ENCODE measurements around the gene NET1.
"Not testable (repeated sequence)": the region's sequence is repeated elsewhere in the genome, so short reads cannot be mapped to it uniquely, and the experiment has no call there.

DNA sequence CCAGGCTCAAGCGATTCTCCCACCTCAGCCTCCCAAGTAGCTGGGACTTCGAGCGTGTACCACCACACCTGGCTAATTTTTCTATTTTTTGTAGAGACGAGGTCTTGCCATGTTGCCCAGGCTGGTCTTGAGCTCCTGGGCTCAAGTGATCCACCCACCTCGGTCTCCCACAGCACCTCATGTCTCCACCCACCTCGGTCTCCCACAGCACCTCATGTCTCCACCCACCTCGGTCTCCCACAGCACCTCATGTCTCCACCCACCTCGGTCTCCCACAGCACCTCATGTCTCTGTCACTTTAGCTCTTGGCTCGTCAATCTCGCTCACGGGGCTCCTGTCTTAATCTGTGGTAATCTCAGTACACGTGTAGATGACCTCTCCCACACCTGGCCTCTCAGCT, 32.0 kb upstream of the NET1 start:
- TF ChIP-seq, protein P1, sequence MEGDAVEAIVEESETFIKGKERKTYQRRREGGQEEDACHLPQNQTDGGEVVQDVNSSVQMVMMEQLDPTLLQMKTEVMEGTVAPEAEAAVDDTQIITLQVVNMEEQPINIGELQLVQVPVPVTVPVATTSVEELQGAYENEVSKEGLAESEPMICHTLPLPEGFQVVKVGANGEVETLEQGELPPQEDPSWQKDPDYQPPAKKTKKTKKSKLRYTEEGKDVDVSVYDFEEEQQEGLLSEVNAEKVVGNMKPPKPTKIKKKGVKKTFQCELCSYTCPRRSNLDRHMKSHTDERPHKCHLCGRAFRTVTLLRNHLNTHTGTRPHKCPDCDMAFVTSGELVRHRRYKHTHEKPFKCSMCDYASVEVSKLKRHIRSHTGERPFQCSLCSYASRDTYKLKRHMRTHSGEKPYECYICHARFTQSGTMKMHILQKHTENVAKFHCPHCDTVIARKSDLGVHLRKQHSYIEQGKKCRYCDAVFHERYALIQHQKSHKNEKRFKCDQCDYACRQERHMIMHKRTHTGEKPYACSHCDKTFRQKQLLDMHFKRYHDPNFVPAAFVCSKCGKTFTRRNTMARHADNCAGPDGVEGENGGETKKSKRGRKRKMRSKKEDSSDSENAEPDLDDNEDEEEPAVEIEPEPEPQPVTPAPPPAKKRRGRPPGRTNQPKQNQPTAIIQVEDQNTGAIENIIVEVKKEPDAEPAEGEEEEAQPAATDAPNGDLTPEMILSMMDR (IDR thresholded peaks at IDR 0.05; ENCODE audit: low read depth, low read length) = not testable (repeated sequence)
- TF ChIP-seq EZH2phosphoT487 (IDR thresholded peaks at IDR 0.05; ENCODE audit: low read depth) = not testable (repeated sequence)
